GM12878 (cell line): ENCODE measurements around the gene ERAS. TPM values are rescaled to one million over a fixed set of nuclear protein-coding genes. Genes with fewer than 3 reads are reported as not detected.

Experiments used
- ATAC-seq: fragments of 200-7000 bp; cut with Tn5 transposase; 3 replicates; pipeline ENCODE4 v1.9.1; 2020; ENCODE audit warnings: mild to moderate bottlenecking, moderate library complexity
- BruUV-seq: library from RNA; stranded (reverse); fragments of 400-500 nt; replicated peaks from 2 replicates; lab custom pipeline; 2021; lab: Mats Ljungman, UMichigan
- CTCF ChIA-PET: fragments of 300-600 bp; sonication (Branson Sonifier 250); formaldehyde crosslinking; extraction: SDS; loops from one replicate; lab custom pipeline; 2021; ENCODE audit warnings: inconsistent platforms; lab: Yijun Ruan, JAX
- POLR2A ChIA-PET: fragments of 350-600 bp; formaldehyde crosslinking; extraction: SDS; loops from one replicate; lab custom pipeline; 2021; ENCODE audit warnings: inconsistent platforms; lab: Charles Lee
- RAD21 ChIA-PET: fragments of 300-600 bp; sonication (Branson Sonifier 250); formaldehyde crosslinking; loops from one replicate; lab custom pipeline; 2023; ENCODE audit warnings: antibody characterized with exemption; ENCODE audit not compliant: unreplicated experiment; lab: Charles Lee
- SMC1A ChIA-PET: fragments of 300-600 bp; sonication (Branson Sonifier 250); formaldehyde crosslinking; loops from one replicate; lab custom pipeline; 2023; ENCODE audit not compliant: unreplicated experiment, uncharacterized antibody; lab: Charles Lee
- DNase-seq: peaks from one replicate; pipeline ENCODE4 v3.0.0-alpha.2; 2011; ENCODE audit warnings: low read depth, low spot score
- FAIRE-seq: peaks from 3 replicates; lab custom pipeline; 2011; peaks lifted over from hg19 to GRCh38; lab: Jason Lieb, UNC
- H2AFZ ChIP-seq: 2 replicates; pipeline ENCODE4 v1.6.0; 2011; ENCODE audit warnings: low read depth, low read length, control low read depth; ENCODE audit not compliant: control insufficient read depth
- H3K27ac ChIP-seq: 2 replicates; pipeline ENCODE4 v1.5.1; 2011; ENCODE audit warnings: control low read depth; ENCODE audit not compliant: control insufficient read depth, insufficient read depth
- H3K27me3 ChIP-seq, 2 experiments: replicated peaks in 1 of 2; 2 replicates each; pipeline versions ENCODE4 v1.6.0 to v1.6.1; 2011; ENCODE audit warnings: low read length in 1 of 2; ENCODE audit not compliant: control insufficient read depth in 2 of 2, insufficient read depth in 2 of 2
- H3K36me3 ChIP-seq, 2 experiments: 2 replicates each; pipeline ENCODE4 v1.5.1; 2011; ENCODE audit warnings: low read length in 1 of 2; ENCODE audit not compliant: control insufficient read depth in 2 of 2, insufficient read depth in 2 of 2
- H3K4me1 ChIP-seq: 2 replicates; pipeline ENCODE4 v1.6.1; 2011; ENCODE audit warnings: mild to moderate bottlenecking, low read length, moderate library complexity, mixed read lengths; ENCODE audit not compliant: control insufficient read depth, insufficient read depth
- H3K4me2 ChIP-seq: 2 replicates; pipeline ENCODE4 v1.6.0; 2011; ENCODE audit warnings: control low read depth; ENCODE audit not compliant: control insufficient read depth, insufficient read depth
- H3K4me3 ChIP-seq: fragments of 200-600 bp; sonication (generic); 2 replicates; pipeline ENCODE4 v1.5.1; 2016
- H3K79me2 ChIP-seq: 2 replicates; pipeline ENCODE4 v1.6.0; 2011; ENCODE audit warnings: low read length; ENCODE audit not compliant: control insufficient read depth, insufficient read depth
- H3K9ac ChIP-seq: 2 replicates; pipeline ENCODE4 v1.8.0; 2011; ENCODE audit warnings: low read length, control low read depth, mixed read lengths; ENCODE audit not compliant: control insufficient read depth, insufficient read depth
- H3K9me3 ChIP-seq: replicated peaks from 3 replicates; pipeline ENCODE4 v1.5.1; 2011; ENCODE audit warnings: mild to moderate bottlenecking, low read length; ENCODE audit not compliant: control insufficient read depth, insufficient read depth
- H4K20me1 ChIP-seq: 2 replicates; pipeline ENCODE4 v1.6.0; 2011; ENCODE audit not compliant: control insufficient read depth, insufficient read depth
- CHD2 ChIP-seq: IDR thresholded peaks from 2 replicates; pipeline ENCODE4 v1.6.1; 2011; ENCODE audit warnings: low read depth, low read length, improper control_type of control experiment, borderline replicate concordance
- HDAC2 ChIP-seq: fragments of 200-600 bp; sonication (generic); IDR thresholded peaks from 2 replicates; pipeline ENCODE4 v1.6.1; 2017
- JUNB ChIP-seq: IDR thresholded peaks from 2 replicates; pipeline ENCODE4 v1.6.1; 2016; ENCODE audit warnings: antibody characterized with exemption, mild to moderate bottlenecking
- MEF2A ChIP-seq: IDR thresholded peaks from 2 replicates; pipeline ENCODE4 v1.6.1; 2011; ENCODE audit warnings: low read depth, mild to moderate bottlenecking, low read length, moderate library complexity; ENCODE audit not compliant: insufficient read depth
- MTA2 ChIP-seq: fragments of 450-650 bp; IDR thresholded peaks from 2 replicates; pipeline ENCODE4 v1.6.1; 2016; ENCODE audit warnings: low read depth, mild to moderate bottlenecking, moderate library complexity
- POLR2A ChIP-seq: IDR thresholded peaks from 2 replicates; pipeline ENCODE4 v1.6.1; 2011; ENCODE audit warnings: low read depth, mild to moderate bottlenecking, low read length
- POLR2AphosphoS5 ChIP-seq: IDR thresholded peaks from 2 replicates; pipeline ENCODE4 v1.6.1; 2011; ENCODE audit warnings: mild to moderate bottlenecking, low read length, inconsistent platforms
- RAD21 ChIP-seq: IDR thresholded peaks from 2 replicates; pipeline ENCODE4 v1.6.1; 2011; ENCODE audit warnings: mild to moderate bottlenecking, low read depth, low read length, moderate library complexity; ENCODE audit not compliant: insufficient read depth
- SMAD1 ChIP-seq: fragments of 450-650 bp; IDR thresholded peaks from 2 replicates; pipeline ENCODE4 v1.6.1; 2018; ENCODE audit warnings: mild to moderate bottlenecking, low read depth; ENCODE audit not compliant: partially characterized antibody
- SMARCA5 ChIP-seq: fragments of 450-650 bp; IDR thresholded peaks from 2 replicates; pipeline ENCODE4 v1.6.1; 2017; ENCODE audit warnings: mild to moderate bottlenecking
- STAT1 ChIP-seq: fragments of 450-650 bp; conservative IDR thresholded peaks from 2 replicates; pipeline ENCODE4 v1.6.1; 2014; ENCODE audit warnings: antibody characterized with exemption, mild to moderate bottlenecking
- USF2 ChIP-seq: IDR thresholded peaks from 2 replicates; pipeline ENCODE4 v1.6.1; 2011; ENCODE audit warnings: low read depth, low read length, improper control_type of control experiment, borderline replicate concordance
- WGBS: methylation state at CpG from one replicate; pipeline ENCODE4 v1.1.6; 2016; ENCODE audit warnings: low lambda C conversion rate; ENCODE audit not compliant: insufficient replicate concordance, insufficient coverage; ENCODE audit errors: missing lambda C conversion rate; 5-methylcytosine and 5-hydroxymethylcytosine counted together
- in situ Hi-C: fragments of 300-500 bp; cut with MboI; formaldehyde crosslinking; loops from 9 replicates; pipeline ENCODE4 v1.14.3; 2018; ENCODE audit warnings: mixed read lengths
- intact Hi-C: fragments of 100-400 bp; cut with micrococcal nuclease; formaldehyde crosslinking; loops from one replicate; pipeline ENCODE4 v1.14.2; 2022; ENCODE audit not compliant: unreplicated experiment
- polyA plus RNA-seq, 11 experiments: library from polyadenylated mRNA; depleted of rRNA in 4 of 11; unstranded in 6 of 11; stranded (reverse) in 5 of 11; fragments of >200 nt; fragmentation: Nextera tagmentation in 4 of 11; fragmentation: Illumina TruSeq in 1 of 11; extraction: Ambion mirVana in 4 of 11; extraction: Trizol in 1 of 11; gene quantifications; 1 replicate in 1 of 11; 2 replicates in 10 of 11; pipeline versions ENCODE4 v1.2.1 to v1.2.3, GENCODE V29; 2011 to 2016; ENCODE audit warnings: inconsistent platforms in 2 of 11, missing spikeins in 2 of 11, low read depth in 1 of 11
- total RNA-seq, 4 experiments: library from RNA; depleted of rRNA in 3 of 4; stranded (reverse); fragments of >200 nt in 3 of 4; fragmentation: Illumina TruSeq in 1 of 4; extraction: Trizol in 1 of 4; gene quantifications; 2 replicates each; pipeline versions ENCODE4 v1.2.1 to v1.2.3, GENCODE V29; 2013 to 2021
- TF ChIP-seq, protein P1 (sequence below): IDR thresholded peaks from 2 replicates; pipeline ENCODE4 v1.6.1; 2012; ENCODE audit warnings: low read depth, low read length, improper control_type of control experiment

Gene ERAS
- total and polyA plus RNA-seq, 10 of the 15 experiments (the other 5 are each of a cell fraction or from before 2014, with no cell fraction given), result not detected

- CTCF ChIA-PET, result no interaction called here
- BruUV-seq, result no TSS peak
- no peak overlapping the region for H3K4me2 ChIP-seq
- no peak overlapping the region for H2AFZ ChIP-seq
- no peaks in the 10 kb centered on the region for H3K36me3 ChIP-seq
- H3K9me3 ChIP-seq, result no peaks in the 10 kb centered on the region
- WGBS, result 40% methylated on average over 11 of the region's 11 CpGs
- ATAC-seq (no peak), DNase-seq (no peak), FAIRE-seq (no peak)
- RAD21 ChIA-PET, result no interaction called here
- no peaks in the 10 kb centered on the region for H3K27me3 ChIP-seq
- no peaks in the 10 kb centered on the region for H3K4me1 ChIP-seq
- H3K79me2 ChIP-seq, result no peaks in the 10 kb centered on the region
- SMC1A ChIA-PET, result no interaction called here
- no peak overlapping the region for H3K4me3 ChIP-seq
- in situ Hi-C loops (loop anchor here (5.0 kb wide), 1 partner anchor 36 kb away; the partner anchor contains the start of gene ERAS), intact Hi-C loops (no loop called here)
- POLR2A ChIA-PET, result no interaction called here
- H3K9ac ChIP-seq, result no peak overlapping the region
- TF ChIP-seq, protein P1, sequence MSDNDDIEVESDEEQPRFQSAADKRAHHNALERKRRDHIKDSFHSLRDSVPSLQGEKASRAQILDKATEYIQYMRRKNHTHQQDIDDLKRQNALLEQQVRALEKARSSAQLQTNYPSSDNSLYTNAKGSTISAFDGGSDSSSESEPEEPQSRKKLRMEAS, result no peak
- TF ChIP-seq SMAD1 (no peak), POLR2AphosphoS5 (no peak), CHD2 (no peak), SMARCA5 (no peak), JUNB (no peak), RAD21 (no peak), MEF2A (no peak), HDAC2 (no peak), MTA2 (no peak), POLR2A (no peak), USF2 (no peak), STAT1 (no peak)
- H3K27ac ChIP-seq, result no peak overlapping the region
- H4K20me1 ChIP-seq, result no peaks in the 10 kb centered on the region
Measured at GRCh38 chrX:48791063-48791820, 35.1 kb upstream of the ERAS start.
